Endothelial cell (in vitro differentiated cells): ENCODE results near the gene CUBN. TPM values are rescaled to one million over a fixed set of nuclear protein-coding genes. Genes with fewer than 3 reads are reported as not detected.
A peak's percentile ranks its signal among the peaks of the same experiment; 100 is the strongest.

ENCODE experiments used
- DNase-seq: peaks from one replicate; pipeline ENCODE4 v3.0.0; 2021; ENCODE audit warnings: low spot score
- H3K27ac Mint-ChIP-seq: one replicate; pipeline ENCODE4 v1.8.0; 2021; ENCODE audit warnings: mixed read lengths, inconsistent platforms; ENCODE audit not compliant: unreplicated experiment
- H3K27me3 Mint-ChIP-seq: one replicate; pipeline ENCODE4 v1.8.0; 2021; ENCODE audit warnings: mild to moderate bottlenecking, moderate library complexity, mixed read lengths, inconsistent platforms; ENCODE audit not compliant: unreplicated experiment
- H3K36me3 Mint-ChIP-seq: one replicate; pipeline ENCODE4 v1.8.0; 2021; ENCODE audit warnings: mild to moderate bottlenecking, low read depth, mixed read lengths, inconsistent platforms; ENCODE audit not compliant: unreplicated experiment
- H3K4me1 Mint-ChIP-seq: one replicate; pipeline ENCODE4 v1.8.0; 2021; ENCODE audit warnings: mild to moderate bottlenecking, mixed read lengths, inconsistent platforms; ENCODE audit not compliant: unreplicated experiment
- H3K4me3 Mint-ChIP-seq: one replicate; pipeline ENCODE4 v1.8.0; 2021; ENCODE audit warnings: mild to moderate bottlenecking, mixed read lengths, inconsistent platforms; ENCODE audit not compliant: unreplicated experiment
- H3K9me3 Mint-ChIP-seq: one replicate; pipeline ENCODE4 v1.8.0; 2021; ENCODE audit warnings: mixed read lengths, inconsistent platforms; ENCODE audit not compliant: unreplicated experiment
- total RNA-seq: library from RNA; stranded (reverse); fragmentation: NEBNext Ultra II Directional; extraction: Animal tissue kit (Norgen Biotek cat#: 25700); gene quantifications from one replicate; pipeline ENCODE4 v1.2.1, GENCODE V29; 2021; ENCODE audit not compliant: unreplicated experiment
- TF ChIP-seq, protein P1 (sequence below): fragments of 200-600 bp; sonication (generic); IDR thresholded peaks from one replicate; pipeline ENCODE4 v1.5.0; 2021; ENCODE audit warnings: antibody characterized with exemption; ENCODE audit not compliant: unreplicated experiment

CUBN gene
- total RNA-seq, 1 donor from 2014 or later: 8.8 TPM

DNA sequence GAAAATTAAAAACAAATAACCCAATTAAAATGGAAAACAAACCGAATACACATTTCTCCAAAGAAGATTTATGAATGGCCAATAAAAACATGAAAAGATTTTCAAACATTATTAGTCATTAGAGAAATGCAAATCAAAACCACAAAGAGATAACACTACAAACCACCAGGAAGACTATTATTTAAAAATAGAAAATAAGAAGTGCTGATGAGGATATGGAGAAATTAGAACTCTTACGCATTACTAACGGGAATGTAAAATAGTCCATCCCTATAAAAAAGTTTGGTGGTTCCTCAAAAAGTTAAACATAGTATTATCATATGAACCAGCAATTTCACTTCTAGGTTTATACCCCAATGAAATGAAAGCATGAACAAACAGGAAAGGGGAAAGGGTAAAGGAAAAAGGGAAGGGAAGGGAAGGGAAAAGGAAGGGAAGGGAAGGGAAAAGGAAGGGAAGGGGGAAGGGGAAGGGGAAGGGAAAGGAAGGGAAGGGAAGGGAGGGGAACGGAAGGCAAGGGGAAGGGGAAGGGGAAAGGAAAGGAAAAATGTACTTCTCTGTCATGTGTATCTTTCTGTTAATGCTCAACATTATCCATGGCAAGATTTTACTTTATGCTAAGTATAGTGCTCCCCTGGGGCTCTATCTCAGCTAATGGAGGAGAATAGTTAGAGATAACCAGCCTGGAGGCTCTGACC is 187.1 kb downstream of the CUBN start:
- Mint-ChIP-seq H3K4me3 (no peak overlapping the region), H3K4me1 (peaks cover 15% of the 10 kb centered on the region), H3K27ac (peak overlapping the region; percentile 25), H3K27me3 (peaks cover 4% of the 10 kb centered on the region), H3K9me3 (no peaks in the 10 kb centered on the region), H3K36me3 (peaks cover 4% of the 10 kb centered on the region)
- TF ChIP-seq, protein P1, sequence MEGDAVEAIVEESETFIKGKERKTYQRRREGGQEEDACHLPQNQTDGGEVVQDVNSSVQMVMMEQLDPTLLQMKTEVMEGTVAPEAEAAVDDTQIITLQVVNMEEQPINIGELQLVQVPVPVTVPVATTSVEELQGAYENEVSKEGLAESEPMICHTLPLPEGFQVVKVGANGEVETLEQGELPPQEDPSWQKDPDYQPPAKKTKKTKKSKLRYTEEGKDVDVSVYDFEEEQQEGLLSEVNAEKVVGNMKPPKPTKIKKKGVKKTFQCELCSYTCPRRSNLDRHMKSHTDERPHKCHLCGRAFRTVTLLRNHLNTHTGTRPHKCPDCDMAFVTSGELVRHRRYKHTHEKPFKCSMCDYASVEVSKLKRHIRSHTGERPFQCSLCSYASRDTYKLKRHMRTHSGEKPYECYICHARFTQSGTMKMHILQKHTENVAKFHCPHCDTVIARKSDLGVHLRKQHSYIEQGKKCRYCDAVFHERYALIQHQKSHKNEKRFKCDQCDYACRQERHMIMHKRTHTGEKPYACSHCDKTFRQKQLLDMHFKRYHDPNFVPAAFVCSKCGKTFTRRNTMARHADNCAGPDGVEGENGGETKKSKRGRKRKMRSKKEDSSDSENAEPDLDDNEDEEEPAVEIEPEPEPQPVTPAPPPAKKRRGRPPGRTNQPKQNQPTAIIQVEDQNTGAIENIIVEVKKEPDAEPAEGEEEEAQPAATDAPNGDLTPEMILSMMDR: no peak
- DNase-seq: no peak

DNA sequence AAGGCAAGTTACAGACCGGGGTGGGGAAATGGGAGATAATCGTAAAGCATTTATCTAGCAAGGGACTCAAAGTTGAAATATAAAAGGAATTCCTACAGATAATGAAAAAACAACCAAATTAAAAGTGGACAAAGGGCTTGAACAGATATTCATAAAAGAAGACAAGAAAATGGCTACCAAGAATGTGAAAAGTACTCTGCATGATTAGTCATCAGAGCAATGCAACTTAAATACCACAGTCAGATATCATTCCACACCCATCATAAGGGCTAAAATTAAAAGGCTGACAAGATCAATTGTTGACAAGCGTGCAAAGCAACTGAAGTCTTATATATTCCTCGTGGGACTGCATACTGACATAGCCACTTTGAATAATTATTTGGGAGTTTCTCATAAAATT is 187.7 kb downstream of the CUBN start:
- Mint-ChIP-seq H3K27ac (no peak overlapping the region), H3K4me1 (peaks cover 12% of the 10 kb centered on the region), H3K4me3 (no peak overlapping the region), H3K36me3 (no peaks in the 10 kb centered on the region), H3K27me3 (peaks cover 4% of the 10 kb centered on the region), H3K9me3 (no peaks in the 10 kb centered on the region)
- TF ChIP-seq, protein P1: no peak
- DNase-seq: no peak

DNA sequence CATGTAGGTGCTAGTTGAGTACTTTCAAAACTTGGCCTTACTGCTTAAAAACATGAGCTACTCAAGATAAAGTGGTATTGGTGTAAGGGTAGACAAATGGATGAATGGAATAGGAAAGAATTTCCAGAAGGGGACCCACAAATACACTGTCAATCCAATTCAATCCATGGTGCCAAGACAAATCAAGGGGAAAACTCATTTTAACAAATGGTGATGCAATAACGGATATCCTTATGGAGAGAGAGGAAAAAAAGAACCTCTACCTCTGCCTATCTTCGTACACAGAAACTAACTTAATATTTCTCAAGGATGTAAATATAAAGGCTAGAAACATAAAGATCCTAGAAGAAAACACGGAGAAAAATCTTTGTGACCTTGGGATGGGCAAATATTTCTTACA is 188.5 kb downstream of the CUBN start:
- H3K9me3 Mint-ChIP-seq: no peaks in the 10 kb centered on the region
- no peak overlapping the region for H3K4me3 Mint-ChIP-seq
- no peaks in the 10 kb centered on the region for H3K27me3 Mint-ChIP-seq
- TF ChIP-seq, protein P1: no peak
- H3K27ac Mint-ChIP-seq: peak overlapping the region; percentile 15
- peaks cover 10% of the 10 kb centered on the region for H3K4me1 Mint-ChIP-seq
- DNase-seq: no peak
- no peaks in the 10 kb centered on the region for H3K36me3 Mint-ChIP-seq

DNA sequence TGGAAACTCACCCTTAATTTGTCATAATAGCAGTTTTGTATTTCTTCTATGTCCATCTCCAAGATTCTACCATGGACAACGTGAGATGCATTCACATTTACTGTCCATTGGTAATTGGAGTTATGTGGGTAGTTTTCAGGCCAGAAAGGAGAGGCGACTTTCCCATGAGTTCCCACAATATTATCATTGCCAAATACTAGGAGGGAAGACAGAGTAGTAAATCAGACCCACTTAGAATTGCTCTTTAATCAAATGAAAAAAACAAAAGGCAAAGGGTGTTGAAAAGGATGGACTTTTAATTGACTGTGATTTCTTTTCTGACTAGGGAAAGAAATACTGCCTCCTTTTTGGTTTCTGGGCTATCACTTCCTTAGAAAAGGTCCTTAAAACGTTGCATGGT is 190.7 kb downstream of the CUBN start:
- H3K36me3 Mint-ChIP-seq: no peaks in the 10 kb centered on the region
- peaks cover 1% of the 10 kb centered on the region for H3K27me3 Mint-ChIP-seq
- no peak for DNase-seq
- TF ChIP-seq, protein P1: no peak
- H3K4me1 Mint-ChIP-seq: no peaks in the 10 kb centered on the region
- H3K9me3 Mint-ChIP-seq: no peaks in the 10 kb centered on the region
- H3K4me3 Mint-ChIP-seq: no peak overlapping the region
- H3K27ac Mint-ChIP-seq: no peak overlapping the region

DNA sequence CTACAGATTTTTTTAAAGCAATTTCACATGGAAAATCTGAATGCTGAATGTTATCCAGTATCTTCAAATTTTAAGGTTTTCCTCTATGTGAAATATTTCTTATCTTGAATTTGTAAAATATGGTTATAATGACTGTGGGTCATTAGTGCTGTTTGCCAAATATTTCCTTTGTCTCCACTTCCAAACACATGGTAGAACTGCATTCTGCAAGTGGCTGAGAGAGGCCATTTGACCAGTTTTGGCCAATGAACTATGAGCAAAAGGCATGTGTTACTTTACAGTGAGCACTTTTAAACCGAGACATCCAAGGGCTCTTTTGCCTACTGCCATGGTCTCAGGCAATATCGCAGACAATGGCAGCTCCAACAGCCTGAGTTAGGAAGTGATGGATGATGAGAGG is 195.2 kb downstream of the CUBN start:
- TF ChIP-seq, protein P1: no peak
- Mint-ChIP-seq H3K4me3 (no peak overlapping the region), H3K27me3 (peaks cover 1% of the 10 kb centered on the region), H3K27ac (no peak overlapping the region), H3K36me3 (peaks cover 4% of the 10 kb centered on the region), H3K4me1 (no peaks in the 10 kb centered on the region), H3K9me3 (no peaks in the 10 kb centered on the region)
- no peak for DNase-seq
